ENCODE measurements around the gene PLEKHA6.

Gene PLEKHA6

DNA sequence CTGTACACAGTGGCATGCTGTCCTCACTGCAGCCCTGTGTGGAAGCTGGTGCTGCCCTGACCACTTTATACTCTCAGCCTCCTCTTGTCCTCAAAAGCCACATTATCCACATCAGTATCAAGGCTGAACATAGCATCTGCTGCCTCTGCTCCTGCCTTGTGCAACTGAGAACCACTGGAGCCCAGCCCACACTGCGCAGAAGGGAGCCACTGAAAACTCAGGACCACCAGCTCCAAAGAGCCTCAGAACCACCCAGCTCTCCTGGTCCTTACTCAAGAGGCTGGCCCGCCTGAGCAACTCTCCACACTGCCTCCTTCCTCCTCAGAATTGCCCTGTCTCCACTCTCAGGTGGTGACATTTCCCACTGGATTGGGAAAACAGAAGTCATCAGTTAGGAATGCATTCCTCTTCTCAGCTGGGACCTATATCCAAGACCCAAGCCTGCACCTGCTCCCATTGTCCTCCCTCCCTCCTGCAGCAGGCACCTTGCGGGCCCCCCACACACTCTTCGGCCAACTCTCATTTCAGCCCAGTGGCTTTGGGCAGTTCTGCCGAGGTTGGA, 156.4 kb downstream of the PLEKHA6 start:
- DNase-seq: no peak

DNA sequence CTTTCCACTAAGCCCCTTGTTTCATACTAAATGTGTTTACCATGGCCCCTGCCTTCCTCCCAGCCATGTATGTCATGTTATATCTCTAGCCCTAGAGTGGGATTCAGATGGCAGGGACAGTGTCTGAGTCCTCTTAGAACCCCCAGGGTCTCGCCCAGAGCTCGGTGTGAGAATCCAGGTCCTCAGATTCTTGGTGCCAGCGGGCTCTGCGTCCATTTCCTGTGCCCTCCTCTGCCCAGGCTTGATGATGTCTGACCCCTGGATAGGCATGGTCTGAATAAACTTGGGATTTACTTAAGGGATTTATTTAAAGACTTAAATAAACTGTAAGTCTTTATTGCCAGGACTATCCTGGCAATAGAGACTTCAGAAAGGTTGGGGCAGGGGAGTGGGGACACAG, 157.2 kb downstream of the PLEKHA6 start:
- DNase-seq: no peak

DNA sequence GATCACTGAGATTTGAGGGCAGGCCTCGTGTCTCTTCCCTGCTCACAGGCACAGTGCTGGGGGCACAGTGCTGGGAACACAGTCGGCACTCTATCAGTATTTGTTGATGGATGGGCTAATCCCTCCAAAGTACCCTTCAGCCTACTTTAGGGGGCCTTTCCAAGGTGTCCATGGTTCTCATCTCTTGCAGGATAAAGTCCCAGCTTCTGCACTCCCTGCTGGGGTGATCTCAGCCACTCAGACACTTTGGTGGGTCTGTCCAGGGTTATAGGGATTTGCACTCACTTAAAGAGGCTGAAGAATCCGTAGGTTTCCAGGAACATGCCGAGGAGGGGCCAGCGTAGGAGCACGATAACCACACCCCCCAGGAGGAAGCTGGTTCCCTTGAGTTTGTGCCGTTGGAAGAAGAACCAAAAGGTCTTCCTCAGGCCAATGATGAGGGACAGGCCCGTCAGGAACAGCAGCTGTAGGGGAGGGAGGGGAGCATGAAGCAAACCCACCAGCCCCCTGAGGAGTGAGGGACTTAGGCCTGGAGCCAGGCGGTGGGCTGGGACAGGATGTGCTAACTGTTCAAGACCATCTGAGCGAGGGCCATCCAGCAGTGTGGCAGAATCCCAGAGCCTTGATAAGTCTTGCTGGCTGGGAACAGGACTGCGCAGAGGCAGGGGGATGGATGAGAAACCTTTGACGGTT, 158.2 kb downstream of the PLEKHA6 start:
- DNase-seq: no peak

DNA sequence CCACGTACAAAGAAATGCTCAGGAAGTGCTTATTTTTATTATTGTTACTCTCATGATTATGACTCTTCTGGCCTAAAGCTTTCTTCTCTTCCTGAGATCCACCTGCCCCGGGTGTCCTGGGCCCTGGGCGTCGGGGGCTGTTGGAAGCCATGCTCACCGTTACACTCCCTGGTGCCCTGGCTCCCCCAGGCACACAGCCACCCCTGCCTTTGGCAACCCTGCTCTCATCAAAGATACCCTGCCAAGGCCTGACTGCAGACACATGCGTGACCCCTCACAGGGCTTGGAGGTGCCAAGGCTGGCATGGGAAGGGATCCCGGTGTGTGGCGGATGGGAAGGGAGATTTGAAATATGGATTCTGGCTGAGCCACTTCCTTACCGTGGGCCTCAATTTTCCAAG, 160.2 kb downstream of the PLEKHA6 start:
- no peak for DNase-seq

DNA sequence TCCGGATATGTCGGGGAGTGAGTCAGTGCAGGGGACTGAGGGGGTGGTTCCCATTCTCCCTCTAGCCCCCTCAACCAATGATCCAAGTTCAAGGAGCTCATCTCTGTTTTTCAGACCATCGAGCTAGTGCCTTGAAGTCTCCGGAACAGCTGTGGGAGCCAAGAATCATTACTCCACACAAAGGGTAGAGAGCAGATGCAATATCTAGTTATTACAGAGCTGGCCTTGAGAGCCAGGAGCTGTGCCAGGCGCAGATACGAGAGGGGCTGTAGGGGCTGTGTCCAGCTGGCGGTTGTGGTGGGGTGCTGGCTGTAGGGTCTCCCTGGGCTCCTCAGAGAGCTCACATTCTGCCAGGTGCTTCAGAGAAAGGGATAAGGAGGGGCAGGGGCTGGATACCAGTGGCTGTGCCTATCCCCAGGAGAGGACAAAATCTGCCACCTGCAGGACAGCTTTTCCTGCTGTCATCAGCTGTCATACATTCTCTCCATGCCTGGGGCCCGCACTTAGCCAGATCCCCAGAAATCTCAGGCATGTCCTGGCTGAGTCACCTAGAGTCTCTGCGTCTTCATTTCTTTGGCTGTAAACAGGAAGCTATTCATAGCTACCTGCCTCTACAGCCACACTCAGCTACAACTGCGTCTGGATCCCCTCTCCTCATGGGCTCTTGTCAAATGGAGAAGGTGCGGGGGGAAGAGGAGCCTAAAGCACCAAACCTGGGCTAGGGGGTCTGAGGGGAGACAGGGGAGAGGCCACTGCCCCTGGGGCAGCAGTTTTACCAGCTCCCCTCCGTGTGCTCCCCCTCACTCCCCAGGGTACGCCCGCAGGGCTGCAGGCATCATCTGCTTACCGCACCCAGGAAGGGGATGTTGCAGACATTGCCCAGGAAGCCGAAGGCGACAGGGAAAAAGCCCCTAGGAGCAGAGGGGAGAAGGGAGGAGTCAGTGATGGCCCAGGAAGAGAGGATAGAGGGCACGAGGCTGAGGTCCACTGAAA, 161.1 kb downstream of the PLEKHA6 start:
- no peak for DNase-seq

DNA sequence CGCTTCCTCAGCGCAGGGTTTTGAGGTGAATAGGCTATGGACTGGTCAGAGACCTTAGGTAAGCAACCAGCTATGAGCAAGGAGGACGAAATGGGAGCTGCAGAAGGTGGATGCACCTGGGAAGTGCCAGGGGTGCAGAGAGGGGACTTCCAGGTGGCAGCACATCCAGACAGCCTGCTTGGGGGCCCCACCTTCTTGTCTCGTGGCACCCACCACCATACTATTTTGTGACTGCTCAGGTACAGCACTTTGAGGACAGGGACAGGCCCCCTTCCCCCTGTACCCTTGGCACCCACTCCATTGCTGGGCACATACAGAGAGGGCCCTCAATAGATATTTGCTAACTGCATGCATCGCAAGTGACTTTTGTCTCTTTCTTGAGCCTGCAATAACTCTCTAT, 162.7 kb downstream of the PLEKHA6 start:
- DNase-seq: no peak

DNA sequence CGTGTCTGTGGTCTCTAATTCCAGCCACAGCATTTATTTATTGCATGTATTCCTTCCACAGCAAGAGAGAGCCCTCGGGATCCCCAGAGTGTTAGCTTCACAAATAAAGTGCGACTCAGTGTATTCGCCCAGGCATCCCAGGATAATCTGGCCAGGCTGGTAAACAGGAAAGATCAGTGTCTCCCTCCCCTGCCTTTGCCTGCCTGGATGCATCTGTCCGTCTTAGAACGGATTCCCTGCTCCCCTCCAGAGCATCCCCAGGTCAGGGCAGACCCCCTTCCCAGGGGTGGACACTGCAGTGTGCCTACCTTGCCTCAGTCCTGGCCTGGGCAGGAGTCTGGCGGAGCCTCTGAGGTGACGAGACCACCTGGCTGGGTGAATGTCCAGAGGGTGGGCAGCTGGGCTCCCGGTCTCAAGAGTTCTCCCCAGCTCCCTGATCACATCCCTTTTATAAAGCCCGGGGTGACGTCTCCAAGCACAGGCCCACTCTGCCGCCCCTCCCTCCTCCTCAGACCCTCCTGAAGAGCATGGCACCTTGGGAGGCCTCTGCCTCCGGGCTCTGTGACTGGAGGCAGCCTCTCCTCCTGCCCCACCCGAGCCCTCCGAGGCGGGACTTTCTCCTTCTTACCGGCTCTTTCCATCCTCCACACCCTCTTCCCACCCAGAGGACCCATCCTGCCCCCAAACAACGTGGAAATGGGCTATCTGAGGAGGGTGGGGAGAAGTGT, 163.5 kb downstream of the PLEKHA6 start, which contains the start of gene KISS1:
Gene KISS1 (minus strand): TSS at position 424 of the 728 bp plus-strand sequence. CDS start 3,615 bp downstream, outside the sequence.
- DNase-seq: no peak

DNA sequence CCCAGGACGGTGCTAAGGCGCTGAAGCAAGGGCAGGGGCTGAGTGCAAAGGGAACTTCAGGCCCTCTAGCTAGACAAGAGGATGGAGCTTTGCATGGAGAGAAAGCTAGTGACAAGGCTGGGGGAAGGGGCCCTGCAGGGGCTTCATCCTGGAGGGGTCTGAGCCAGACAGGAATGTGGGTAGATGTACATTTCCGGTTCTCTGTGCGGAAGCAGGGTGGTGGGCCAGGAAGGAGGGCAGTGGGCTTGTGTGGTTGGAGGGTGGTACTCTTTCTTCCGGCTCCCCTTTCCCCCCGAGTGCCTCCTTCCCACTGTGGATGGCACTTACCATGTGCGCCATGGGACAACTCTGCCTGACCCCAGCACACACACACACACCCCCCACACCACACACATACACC, 165.0 kb downstream of the PLEKHA6 start:
- DNase-seq: peak; percentile 66

DNA sequence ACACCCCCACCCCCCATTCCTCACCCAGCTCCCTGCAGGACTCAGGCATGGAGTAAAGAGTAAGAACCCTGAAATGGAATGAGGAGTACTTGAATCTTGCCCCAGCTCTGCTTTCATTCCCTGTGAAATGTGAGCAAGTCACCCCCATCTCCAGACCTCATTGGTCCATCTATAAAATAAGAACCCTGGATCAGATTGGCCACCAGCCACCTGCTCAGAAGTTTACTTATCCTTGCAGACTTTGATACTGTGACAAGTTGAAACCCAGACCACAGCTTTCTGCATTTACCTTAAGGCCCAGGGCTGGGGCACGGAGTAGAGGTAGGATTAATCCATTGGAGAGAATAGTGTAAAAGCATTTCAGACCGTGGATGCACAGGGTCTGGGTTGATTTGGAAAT, 165.6 kb downstream of the PLEKHA6 start:
- no peak for DNase-seq

DNA sequence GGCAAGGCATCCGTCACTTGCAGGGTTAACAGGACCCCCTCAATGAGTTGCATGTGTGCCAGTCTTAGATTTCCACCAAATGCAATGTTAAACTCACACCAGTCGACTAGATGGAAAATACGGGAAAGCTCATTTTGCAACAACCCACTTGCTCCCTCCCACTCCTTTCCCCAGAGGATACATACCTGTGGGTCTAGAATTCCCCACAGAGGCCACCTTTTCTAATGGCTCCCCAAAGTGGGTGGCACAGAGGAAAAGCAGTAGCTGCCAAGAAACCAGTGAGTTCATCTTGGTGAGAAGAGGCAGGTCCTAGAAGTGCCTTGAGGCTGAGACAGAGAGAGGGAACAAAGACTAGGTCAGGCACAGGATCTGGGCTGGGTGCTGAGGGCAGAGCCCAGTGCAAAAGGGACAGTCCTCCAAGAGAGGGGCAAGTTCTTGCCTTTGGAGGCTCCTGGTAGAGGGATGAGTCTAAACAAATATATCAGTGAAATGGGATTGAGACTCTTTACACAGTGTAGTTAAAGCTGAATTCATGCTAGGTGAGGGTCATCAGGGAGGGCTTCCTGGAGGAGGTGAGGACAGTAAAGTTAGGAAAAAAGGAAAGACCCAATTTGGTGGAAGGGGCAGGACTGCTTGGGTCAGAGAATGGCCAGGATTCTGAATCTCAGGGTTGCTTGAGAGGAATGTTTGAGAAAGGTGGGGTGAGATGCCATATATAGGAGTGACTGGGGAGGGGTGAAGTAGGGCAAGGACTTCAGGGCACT, 167.0 kb downstream of the PLEKHA6 start:
- no peak for DNase-seq

DNA sequence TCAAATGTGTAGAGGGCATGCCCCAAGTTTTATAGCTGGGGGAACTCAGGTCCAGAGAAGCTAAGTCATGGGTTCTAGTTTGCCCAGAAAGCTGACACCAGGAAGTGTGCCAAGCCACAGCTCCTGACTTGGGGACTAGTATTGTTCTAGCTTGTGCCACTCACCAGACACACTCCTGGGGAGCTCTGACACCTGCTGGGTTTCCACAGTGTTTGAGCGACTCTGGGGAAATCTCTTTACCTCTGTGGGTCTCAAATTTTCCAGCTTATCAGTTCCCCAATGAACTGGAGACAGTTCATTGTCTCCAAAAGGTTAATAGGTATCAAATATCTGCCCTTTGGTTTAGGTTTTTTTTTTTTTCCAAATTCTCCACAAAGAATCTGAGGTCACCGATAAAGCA, 167.7 kb downstream of the PLEKHA6 start:
- no peak for DNase-seq

DNA sequence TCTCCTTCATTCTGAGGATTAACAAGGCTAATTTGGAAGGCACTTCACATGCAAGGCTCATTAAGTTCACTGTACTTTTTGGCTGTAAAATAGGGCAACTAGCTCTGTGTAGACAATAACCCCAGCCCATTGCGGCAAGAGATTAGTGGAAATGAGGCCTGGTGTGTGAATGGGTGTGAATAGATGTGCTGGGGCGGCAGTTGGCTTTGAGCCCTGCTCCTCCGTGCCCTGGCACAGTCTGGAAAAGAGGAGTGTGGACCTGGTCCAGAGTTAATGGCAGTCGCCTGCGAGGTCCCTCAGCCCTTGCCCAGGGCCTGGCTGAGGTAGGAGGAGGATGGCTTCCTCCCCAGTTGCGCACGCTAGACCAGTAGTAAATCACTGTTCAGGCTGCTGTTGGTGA, 168.3 kb downstream of the PLEKHA6 start:
- DNase-seq: no peak

DNA sequence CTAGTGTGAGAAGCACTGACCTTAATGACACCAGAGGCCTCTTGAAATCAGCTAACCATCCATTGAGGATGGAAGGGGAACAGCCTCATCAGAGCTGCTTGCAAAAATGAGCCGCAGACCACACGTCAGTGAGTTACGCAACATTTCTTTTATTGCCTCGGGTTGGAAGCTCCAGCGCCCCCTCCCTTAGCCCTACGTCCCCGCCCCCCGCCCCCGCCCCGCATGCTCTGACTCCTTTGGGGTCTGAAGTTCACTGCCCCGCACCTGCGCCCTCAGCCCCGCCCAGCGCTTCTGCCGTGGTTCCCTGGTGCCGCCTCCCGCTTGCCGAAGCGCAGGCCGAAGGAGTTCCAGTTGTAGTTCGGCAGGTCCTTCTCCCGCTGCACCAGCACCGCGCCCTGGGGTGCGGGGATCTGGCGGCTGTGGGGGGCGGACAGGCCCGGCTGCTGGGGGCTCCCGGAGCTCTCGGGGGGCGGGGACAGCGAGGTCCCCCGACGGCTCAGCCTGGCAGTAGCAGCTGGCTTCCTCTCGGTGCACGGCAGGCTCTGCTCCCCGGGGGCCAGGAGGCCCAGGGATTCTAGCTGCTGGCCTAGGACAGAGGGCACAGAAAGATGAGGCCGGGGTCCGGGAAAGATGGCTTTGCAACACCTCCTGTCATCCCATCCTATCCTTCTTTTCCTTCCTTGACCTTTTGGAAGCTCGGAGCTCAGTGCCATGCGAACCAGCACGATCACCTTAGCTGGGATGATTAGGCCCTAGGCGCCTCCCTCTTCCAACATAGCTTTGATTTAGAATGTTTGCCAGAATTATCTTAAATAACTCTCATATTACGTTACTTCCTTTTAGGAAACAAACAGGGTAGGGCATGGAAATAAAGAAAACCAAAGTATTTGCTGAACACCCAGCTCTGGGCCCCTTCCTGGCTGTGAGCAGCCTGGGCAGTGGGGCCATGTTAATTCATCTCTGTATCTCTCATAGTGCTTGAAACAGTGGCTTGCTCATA, 169.2 kb downstream of the PLEKHA6 start:
- peak; percentile 53 for DNase-seq

DNA sequence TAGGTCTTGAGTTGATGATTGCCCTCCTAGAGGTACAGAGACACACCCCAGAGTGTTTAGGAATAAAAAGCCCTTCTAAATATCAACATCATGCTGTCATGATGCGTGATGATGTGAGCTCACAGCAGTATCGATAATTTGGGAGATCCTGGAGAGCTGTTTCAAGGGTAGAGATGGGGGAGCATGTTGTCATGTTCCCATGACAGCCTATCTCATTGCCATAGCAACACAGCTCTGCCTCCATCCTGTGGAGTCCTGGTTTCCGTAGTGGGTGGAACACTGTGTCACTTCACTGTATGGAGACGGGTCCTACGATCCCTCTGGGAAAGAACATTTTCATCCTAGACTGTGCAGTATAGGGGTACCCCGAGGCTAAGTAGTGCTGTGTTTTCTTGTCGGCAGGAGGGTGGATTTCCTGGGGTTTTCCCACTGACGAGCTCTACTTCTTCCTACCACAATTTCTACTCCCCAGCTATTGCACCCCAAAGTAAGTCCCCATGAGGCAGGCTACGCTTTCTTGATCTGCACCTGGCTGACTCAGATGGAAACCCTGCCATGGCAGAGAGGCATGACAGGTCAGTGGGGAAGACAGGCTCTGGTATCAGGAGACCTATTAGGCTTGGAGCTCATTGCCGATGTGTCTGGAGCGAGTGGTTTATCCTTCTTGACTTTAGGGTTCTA, 170.6 kb downstream of the PLEKHA6 start:
- DNase-seq: no peak

DNA sequence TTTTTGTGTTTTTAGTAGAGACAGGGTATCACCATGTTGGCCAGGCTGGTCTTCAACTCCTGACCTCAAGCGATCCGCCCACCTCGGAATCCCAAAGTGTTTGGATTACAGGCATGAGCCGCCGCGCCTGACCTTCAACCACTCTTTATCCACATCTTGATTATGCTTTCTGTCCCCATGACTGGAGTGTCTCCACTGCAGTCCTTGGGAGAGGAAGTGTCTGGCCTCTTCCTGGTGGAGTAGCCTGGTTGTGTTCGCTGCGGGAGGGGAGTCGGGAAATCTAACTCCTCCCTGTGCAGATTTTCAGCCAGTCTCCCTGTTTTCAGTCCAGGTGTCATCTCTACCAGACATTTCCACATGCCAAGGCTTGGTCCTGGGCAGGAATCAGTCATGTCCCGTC, 173.1 kb downstream of the PLEKHA6 start:
- no peak for DNase-seq

DNA sequence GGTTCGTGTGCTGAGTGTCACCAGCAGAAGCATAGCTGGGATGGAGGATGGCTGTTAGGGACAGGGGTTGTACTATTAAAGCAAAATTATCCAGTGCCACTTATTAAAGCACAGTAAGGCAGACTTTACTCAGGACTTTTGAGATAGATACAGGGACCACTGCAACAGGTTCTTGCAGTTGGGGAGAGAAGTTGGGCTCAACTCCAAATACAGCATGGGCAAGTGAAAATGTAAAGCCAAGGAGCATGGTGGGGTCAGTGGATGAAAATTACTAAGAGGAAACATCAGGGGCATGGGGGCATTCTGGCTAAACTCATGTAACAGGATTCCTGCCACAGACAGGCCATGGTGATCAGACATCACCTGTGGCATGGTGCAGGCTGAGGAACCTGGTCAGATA, 178.6 kb downstream of the PLEKHA6 start:
- DNase-seq: no peak

DNA sequence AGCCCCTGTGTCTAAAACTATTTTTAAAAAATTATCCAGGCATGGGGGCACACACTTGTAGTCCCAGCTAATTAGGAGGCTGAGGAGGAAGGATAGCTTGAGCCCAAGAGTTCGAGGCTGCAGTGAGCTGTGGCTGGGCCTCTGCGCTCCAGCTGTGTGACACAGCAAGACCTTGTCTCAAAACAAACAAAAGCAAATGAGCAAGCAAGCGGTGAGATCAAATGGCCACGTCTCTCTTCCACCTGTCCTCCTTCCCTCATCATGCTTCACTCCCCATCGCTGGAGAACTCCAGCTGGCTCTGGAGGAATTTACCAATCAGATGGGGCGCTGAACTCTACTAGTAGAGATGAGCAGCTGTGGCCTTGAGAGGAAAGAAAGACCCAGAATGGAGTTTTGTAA, 179.6 kb downstream of the PLEKHA6 start:
- DNase-seq: no peak

DNA sequence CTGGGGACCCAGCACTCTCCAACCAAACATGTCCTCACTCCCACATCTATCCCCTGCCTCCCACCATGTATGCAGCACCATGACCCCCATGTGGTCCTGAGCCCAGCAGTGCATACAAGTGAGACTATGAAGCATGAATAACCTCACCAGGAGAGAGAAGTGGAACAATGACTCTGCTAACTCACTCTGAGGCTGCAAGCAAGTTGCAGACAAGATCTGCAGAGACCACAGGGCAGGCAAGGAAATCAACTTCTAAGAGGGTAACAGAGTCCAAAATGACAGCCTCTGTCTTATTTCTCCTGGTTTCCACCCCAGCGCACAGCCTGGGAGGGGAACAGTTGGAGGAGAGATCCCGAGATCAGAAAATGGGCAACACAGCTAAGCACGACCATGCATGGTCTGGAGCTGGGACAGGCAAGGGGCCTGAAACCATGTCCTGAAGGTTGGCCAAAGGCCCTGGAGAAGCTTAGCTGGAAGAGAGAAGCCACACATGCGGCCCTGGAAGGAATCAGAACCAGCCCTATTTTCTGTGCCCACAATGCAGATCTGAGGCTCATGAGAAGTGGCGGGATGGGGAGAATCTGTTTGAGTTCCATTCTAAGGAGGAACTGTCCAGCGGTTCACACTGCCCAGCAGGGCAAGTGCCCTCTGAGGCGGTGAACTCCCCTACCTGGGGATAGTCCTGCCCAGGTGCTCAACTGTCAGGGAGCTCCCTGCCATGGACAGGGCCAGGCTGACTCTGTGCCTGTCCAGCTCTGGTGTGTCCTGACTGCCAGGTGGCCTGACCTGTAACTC, 181.0 kb downstream of the PLEKHA6 start:
- peak; percentile 55 for DNase-seq

DNA sequence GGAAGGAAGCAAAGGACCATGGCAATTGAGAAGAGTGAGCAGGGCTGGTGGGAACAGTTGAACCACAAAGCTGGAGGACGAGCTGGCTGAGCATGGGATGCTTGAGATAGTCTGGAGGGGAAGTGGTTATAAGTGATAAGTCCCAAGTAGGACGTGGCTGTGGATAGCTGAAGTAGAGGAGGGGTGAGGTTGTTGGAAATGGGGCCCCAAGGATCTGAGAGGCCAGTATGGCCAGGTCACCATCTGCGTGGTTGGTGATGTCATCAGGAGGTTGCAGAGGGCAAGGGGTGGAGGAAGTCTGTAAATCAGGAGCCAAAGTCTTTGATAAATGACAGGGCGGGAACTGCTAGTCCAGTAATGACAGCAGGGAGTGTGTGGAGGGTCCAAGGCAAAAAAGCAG, 182.6 kb downstream of the PLEKHA6 start:
- DNase-seq: peak; percentile 69
